ENCODE results near the gene GCH1. TPM values are rescaled to one million over a fixed set of nuclear protein-coding genes. Genes with fewer than 3 reads are reported as not detected.

The GCH1 gene
- total RNA-seq, 1 experiment from 2014 or later = 16.7 TPM

DNA sequence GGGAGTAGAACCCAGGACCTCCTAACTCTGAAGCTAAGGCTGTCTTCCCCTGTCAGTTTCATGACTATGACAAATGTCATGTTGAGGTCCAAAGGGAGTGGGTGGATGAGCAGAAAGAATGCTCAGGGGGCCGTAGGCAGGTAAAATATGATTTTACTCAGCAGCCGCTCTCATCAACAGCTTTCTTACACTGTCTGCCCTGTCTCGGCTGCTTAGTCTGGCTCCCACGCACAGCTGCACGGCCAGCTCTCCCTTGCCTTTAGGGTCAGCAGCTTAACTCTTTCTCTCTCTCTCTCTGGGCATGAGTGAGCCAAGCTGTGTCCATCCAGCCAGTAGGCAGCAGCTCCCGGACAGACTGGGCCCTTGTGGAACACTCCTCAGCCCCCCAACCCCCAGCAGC lies 95.2 kb downstream of the GCH1 start (continued):
- TF ChIP-seq, protein P1, sequence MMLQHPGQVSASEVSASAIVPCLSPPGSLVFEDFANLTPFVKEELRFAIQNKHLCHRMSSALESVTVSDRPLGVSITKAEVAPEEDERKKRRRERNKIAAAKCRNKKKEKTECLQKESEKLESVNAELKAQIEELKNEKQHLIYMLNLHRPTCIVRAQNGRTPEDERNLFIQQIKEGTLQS (IDR thresholded peaks at IDR 0.05) = no peak

DNA sequence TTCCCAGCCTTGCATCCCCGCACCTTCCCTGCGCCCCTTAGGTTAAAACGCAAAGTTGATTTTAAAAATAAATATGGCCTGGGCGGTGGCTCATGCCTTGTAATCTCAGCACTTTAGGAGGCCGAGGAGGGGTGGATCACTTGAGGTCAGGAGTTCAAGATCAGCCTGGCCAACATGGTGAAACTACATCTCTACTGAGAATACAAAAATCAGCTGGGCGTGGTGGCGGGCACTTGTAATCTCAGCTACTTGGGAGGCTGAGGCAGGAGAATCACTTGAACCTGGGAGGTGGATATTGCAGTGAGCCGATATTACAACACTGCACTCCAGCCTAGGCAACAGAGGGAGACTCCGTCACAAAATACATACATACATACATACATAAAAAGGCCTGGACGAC lies 96.0 kb downstream of the GCH1 start:
- ChIA-PET POLR2A (interaction anchor here (1.5 kb wide), 1 partner anchor 243 kb away, joined by 5 read pairs; no protein-coding TSS in a partner anchor), RAD21 (ENCODE audit: low non-redundant PET in 1 of 2, low total read pairs in 2 of 2, uncharacterized antibody in 2 of 2, unreplicated experiment in 2 of 2) (interaction anchor here in 1 of 2 experiments (0.9 kb wide), 1 partner anchor 242 kb away, joined by 3 read pairs; no protein-coding TSS in a partner anchor), CTCF (interaction anchor here (0.7 to 4.3 kb wide), 11 partner anchors 8 to 440 kb away, joined by 3 to 46 read pairs (median 4); partner anchors contain the start of genes GCH1 and SAMD4A)
- BruUV-seq (replicated peaks) = no TSS peak
- TF ChIP-seq EGR1 (IDR thresholded peaks at IDR 0.05; ENCODE audit: low read depth) = no peak
- no peak for TF ChIP-seq SIN3A (IDR thresholded peaks at IDR 0.05; ENCODE audit: low read depth)
- TF ChIP-seq EZH2 (IDR thresholded peaks at IDR 0.05) = no peak
- TF ChIP-seq, protein P2, sequence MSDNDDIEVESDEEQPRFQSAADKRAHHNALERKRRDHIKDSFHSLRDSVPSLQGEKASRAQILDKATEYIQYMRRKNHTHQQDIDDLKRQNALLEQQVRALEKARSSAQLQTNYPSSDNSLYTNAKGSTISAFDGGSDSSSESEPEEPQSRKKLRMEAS (IDR thresholded peaks at IDR 0.05) = no peak
- TF ChIP-seq YY1 (IDR thresholded peaks at IDR 0.05; ENCODE audit: extremely low read depth, insufficient replicate concordance, low read depth, low read length) = no peak
- no peak for TF ChIP-seq SRF (IDR thresholded peaks at IDR 0.05; ENCODE audit: low read depth)
- no peak for TF ChIP-seq POLR2A (IDR thresholded peaks at IDR 0.05; ENCODE audit: borderline replicate concordance, extremely low read depth, insufficient read depth, insufficient read length)
- TF ChIP-seq POLR2AphosphoS5 (IDR thresholded peaks at IDR 0.05; ENCODE audit: low read depth, low read length) = no peak
- no peak for TF ChIP-seq SP1 (IDR thresholded peaks at IDR 0.05; ENCODE audit: low read depth)
- TF ChIP-seq, protein P1 (IDR thresholded peaks at IDR 0.05) = no peak
- no peak for TF ChIP-seq CBX3 (IDR thresholded peaks at IDR 0.05; ENCODE audit: low read depth)
- no peak for TF ChIP-seq ZFX (IDR thresholded peaks at IDR 0.05)
- no peak overlapping the region for H3K4me2 ChIP-seq (ENCODE audit: low read length)
- ATAC-seq (no peak), DNase-seq (ENCODE audit: low read depth, low spot score) (no peak)
- H3K27ac ChIP-seq (ENCODE audit: low read depth, low read length) = no peak overlapping the region
- intact Hi-C loops (cut with micrococcal nuclease) = loop anchor here (1.0 kb wide), 1 partner anchor 242 kb away; no protein-coding TSS in a partner anchor
- no peak overlapping the region for H3K4me3 ChIP-seq (replicated peaks in 1 of 2; ENCODE audit: low read depth in 1 of 2, low read length in 2 of 2)
- H4K20me1 ChIP-seq (ENCODE audit: insufficient read depth) = no peaks in the 10 kb centered on the region
- H3K4me1 ChIP-seq (ENCODE audit: control insufficient read depth in 1 of 2, insufficient read depth in 2 of 2, low read length in 2 of 2) = peaks cover 0 to 5% of the 10 kb centered on the region in 2 experiments; a peak in 1 of 4 replicates
- H3K9ac ChIP-seq (ENCODE audit: low read length) = no peak overlapping the region
- H3K36me3 ChIP-seq (ENCODE audit: control insufficient read depth in 1 of 2, insufficient read depth in 2 of 2, low read length in 2 of 2) = no peaks in the 10 kb centered on the region
- H3K27me3 ChIP-seq (ENCODE audit: insufficient read depth, low read length) = no peaks in the 10 kb centered on the region
- no peaks in the 10 kb centered on the region for H3K79me2 ChIP-seq (ENCODE audit: insufficient read depth, low read length)
- H2AFZ ChIP-seq (ENCODE audit: low read depth, low read length, poor library complexity, severe bottlenecking) = no peak overlapping the region
- no peaks in the 10 kb centered on the region for H3K9me2 ChIP-seq (ENCODE audit: insufficient read depth)
- no peaks in the 10 kb centered on the region for H3K9me3 ChIP-seq (ENCODE audit: control insufficient read depth in 1 of 2, insufficient read depth in 1 of 2, low read depth in 1 of 2, low read length in 2 of 2)
